K562 (cell line): ENCODE measurements around the gene MOXD1. TPM values are rescaled to one million over a fixed set of nuclear protein-coding genes. Genes with fewer than 3 reads are reported as not detected.

Experiments used
- FIP1L1 ChIP-seq: fragments of 200-400 bp; formaldehyde crosslinking; IDR thresholded peaks from 2 replicates; pipeline ENCODE4 v1.6.1; 2018; ENCODE audit warnings: mild to moderate bottlenecking, low read depth, low read length; ENCODE audit not compliant: poor library complexity, severe bottlenecking
- polyA plus RNA-seq, 8 experiments: library from polyadenylated mRNA; depleted of rRNA in 4 of 8; stranded (reverse) in 5 of 8; unstranded in 3 of 8; fragments of >200 nt; fragmentation: Nextera tagmentation in 2 of 8; fragmentation: Illumina TruSeq in 1 of 8; extraction: Ambion mirVana in 2 of 8; extraction: Trizol in 1 of 8; gene quantifications; 2 replicates each; pipeline versions ENCODE4 v1.2.1 to v1.2.3, GENCODE V29; 2011 to 2014; ENCODE audit warnings: inconsistent platforms in 1 of 8, missing spikeins in 1 of 8
- total RNA-seq, 7 experiments: library from RNA; depleted of rRNA in 6 of 7; stranded (reverse); fragments of >200 nt in 6 of 7; fragmentation: Illumina TruSeq in 2 of 7; extraction: Trizol in 2 of 7; gene quantifications; 2 replicates each; pipeline versions ENCODE4 v1.2.1 to v1.2.3, GENCODE V29; 2011 to 2021; ENCODE audit warnings: low replicate concordance in 1 of 7
- TF ChIP-seq, protein P1 (sequence below), 2 experiments: fragments of 450-650 bp; formaldehyde crosslinking in 1 of 2; IDR thresholded peaks; 2 replicates each; pipeline versions ENCODE4 v1.4.0 to v1.6.1; 2014 to 2020; ENCODE audit warnings: mild to moderate bottlenecking in 2 of 2, borderline replicate concordance in 1 of 2, low read depth in 1 of 2
- TF ChIP-seq, protein P2 (sequence below), 3 experiments: IDR thresholded peaks in 2 of 3; conservative IDR thresholded peaks in 1 of 3; 2 replicates each; pipeline ENCODE4 v1.5.1; 2011 to 2012; ENCODE audit warnings: low read length in 3 of 3, mild to moderate bottlenecking in 3 of 3, control low read depth in 2 of 3, improper control_type of control experiment in 1 of 3, inconsistent platforms in 1 of 3, low read depth in 1 of 3, mixed read lengths in 1 of 3, moderate library complexity in 1 of 3; ENCODE audit not compliant: insufficient read depth in 2 of 3

The MOXD1 gene
- total and polyA plus RNA-seq, 9 of the 15 experiments (the other 6 are each of a cell fraction or from before 2014, with no cell fraction given): not detected

DNA sequence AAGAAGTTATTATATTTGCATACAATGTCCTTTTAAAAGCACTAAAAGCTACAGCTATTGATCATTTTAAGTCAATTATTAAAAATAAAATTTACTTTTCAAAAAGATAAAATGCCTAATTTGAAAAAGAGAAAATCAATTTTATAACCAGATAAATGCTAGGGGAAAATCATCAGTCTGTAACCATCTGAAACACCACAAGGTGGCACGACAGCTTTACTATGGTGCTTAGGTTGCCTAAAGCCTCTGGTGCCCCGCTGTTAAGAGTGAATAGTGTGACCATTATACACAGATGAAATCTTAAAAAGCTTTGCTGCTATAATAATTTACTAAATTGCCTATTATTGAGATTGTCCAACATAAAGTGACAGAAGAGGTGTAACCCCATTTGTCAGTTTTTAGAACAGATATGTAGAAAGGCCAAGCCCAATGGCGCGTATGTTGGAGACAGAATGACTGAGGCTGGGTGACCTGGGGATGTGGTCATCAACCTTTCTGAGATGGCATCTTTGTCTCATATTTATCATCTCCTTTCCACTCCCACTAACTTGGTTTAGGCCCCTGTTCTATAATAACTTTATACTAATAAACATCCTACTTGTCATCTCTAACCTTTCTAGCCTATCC is 100.8 kb downstream of the MOXD1 start (continued):
- TF ChIP-seq, protein P1, sequence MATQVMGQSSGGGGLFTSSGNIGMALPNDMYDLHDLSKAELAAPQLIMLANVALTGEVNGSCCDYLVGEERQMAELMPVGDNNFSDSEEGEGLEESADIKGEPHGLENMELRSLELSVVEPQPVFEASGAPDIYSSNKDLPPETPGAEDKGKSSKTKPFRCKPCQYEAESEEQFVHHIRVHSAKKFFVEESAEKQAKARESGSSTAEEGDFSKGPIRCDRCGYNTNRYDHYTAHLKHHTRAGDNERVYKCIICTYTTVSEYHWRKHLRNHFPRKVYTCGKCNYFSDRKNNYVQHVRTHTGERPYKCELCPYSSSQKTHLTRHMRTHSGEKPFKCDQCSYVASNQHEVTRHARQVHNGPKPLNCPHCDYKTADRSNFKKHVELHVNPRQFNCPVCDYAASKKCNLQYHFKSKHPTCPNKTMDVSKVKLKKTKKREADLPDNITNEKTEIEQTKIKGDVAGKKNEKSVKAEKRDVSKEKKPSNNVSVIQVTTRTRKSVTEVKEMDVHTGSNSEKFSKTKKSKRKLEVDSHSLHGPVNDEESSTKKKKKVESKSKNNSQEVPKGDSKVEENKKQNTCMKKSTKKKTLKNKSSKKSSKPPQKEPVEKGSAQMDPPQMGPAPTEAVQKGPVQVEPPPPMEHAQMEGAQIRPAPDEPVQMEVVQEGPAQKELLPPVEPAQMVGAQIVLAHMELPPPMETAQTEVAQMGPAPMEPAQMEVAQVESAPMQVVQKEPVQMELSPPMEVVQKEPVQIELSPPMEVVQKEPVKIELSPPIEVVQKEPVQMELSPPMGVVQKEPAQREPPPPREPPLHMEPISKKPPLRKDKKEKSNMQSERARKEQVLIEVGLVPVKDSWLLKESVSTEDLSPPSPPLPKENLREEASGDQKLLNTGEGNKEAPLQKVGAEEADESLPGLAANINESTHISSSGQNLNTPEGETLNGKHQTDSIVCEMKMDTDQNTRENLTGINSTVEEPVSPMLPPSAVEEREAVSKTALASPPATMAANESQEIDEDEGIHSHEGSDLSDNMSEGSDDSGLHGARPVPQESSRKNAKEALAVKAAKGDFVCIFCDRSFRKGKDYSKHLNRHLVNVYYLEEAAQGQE (IDR thresholded peaks at IDR 0.05; ENCODE audit: borderline replicate concordance): peak; percentile 50; the same call in 1 of the 2 replicates
- TF ChIP-seq, protein P1 (CRISPR knock-in tag; IDR thresholded peaks at IDR 0.05; ENCODE audit: low read depth): no peak
- TF ChIP-seq, protein P2, sequence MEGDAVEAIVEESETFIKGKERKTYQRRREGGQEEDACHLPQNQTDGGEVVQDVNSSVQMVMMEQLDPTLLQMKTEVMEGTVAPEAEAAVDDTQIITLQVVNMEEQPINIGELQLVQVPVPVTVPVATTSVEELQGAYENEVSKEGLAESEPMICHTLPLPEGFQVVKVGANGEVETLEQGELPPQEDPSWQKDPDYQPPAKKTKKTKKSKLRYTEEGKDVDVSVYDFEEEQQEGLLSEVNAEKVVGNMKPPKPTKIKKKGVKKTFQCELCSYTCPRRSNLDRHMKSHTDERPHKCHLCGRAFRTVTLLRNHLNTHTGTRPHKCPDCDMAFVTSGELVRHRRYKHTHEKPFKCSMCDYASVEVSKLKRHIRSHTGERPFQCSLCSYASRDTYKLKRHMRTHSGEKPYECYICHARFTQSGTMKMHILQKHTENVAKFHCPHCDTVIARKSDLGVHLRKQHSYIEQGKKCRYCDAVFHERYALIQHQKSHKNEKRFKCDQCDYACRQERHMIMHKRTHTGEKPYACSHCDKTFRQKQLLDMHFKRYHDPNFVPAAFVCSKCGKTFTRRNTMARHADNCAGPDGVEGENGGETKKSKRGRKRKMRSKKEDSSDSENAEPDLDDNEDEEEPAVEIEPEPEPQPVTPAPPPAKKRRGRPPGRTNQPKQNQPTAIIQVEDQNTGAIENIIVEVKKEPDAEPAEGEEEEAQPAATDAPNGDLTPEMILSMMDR (IDR thresholded peaks at IDR 0.05 in 2 of 3, conservative IDR thresholded peaks at IDR 0.05 in 1 of 3; ENCODE audit: insufficient read depth in 2 of 3, low read depth in 1 of 3, low read length in 3 of 3): peak; percentile 45 to 62 (median 50); a peak in 5 of 6 replicates
- TF ChIP-seq FIP1L1: no peak
- TF ChIP-seq, all 486 proteins: peak for 4
